IMR-90 (cell line): Measurements from ENCODE around the gene MGST2. TPM values are rescaled to one million over a fixed set of nuclear protein-coding genes. Genes with fewer than 3 reads are reported as not detected.

Source experiments
- ATAC-seq: fragments of 200-7000 bp; cut with Tn5 transposase; 2 replicates; pipeline ENCODE4 v1.9.1; 2020; ENCODE audit warnings: low read depth, mild to moderate bottlenecking, moderate library complexity
- BruUV-seq: library from RNA; stranded (reverse); fragments of 400-500 nt; replicated peaks from 2 replicates; lab custom pipeline; 2021; lab: Mats Ljungman, UMichigan
- CTCF ChIA-PET: fragments of 300-600 bp; formaldehyde crosslinking; extraction: SDS; loops from one replicate; lab custom pipeline; 2021; ENCODE audit warnings: antibody characterized with exemption; lab: Yijun Ruan, JAX
- POLR2A ChIA-PET: fragments of 300-600 bp; sonication (Branson Sonifier 250); formaldehyde crosslinking; loops from one replicate; lab custom pipeline; 2022; ENCODE audit warnings: antibody characterized with exemption; ENCODE audit not compliant: unreplicated experiment; lab: Charles Lee
- DNase-seq: peaks from one replicate; pipeline ENCODE4 v3.0.0; 2013
- H2AFZ ChIP-seq: replicated peaks from 2 replicates; pipeline ENCODE3; 2013; ENCODE audit warnings: low read length, mild to moderate bottlenecking; ENCODE audit not compliant: poor library complexity
- H2AK5ac ChIP-seq: 2 replicates; pipeline ENCODE4 v1.6.1; 2013; ENCODE audit warnings: low read depth, low read length, inconsistent platforms
- H2AK9ac ChIP-seq: replicated peaks from 2 replicates; pipeline ENCODE3; 2013; ENCODE audit warnings: mild to moderate bottlenecking, low read depth, low read length, moderate library complexity; ENCODE audit not compliant: poor library complexity
- H2BK120ac ChIP-seq: 2 replicates; pipeline ENCODE4 v1.6.1; 2013; ENCODE audit warnings: low read depth, low read length, inconsistent platforms
- H2BK15ac ChIP-seq: 3 replicates; pipeline ENCODE4 v1.6.1; 2013; ENCODE audit warnings: low read depth, low read length, inconsistent platforms
- H2BK20ac ChIP-seq: 2 replicates; pipeline ENCODE4 v1.6.1; 2013; ENCODE audit warnings: low read depth, mild to moderate bottlenecking, inconsistent platforms, low read length, moderate library complexity
- H2BK5ac ChIP-seq: 2 replicates; pipeline ENCODE4 v1.6.1; 2013; ENCODE audit warnings: mild to moderate bottlenecking, low read depth, low read length, inconsistent platforms; ENCODE audit not compliant: poor library complexity, severe bottlenecking
- H3K14ac ChIP-seq: replicated peaks from 2 replicates; pipeline ENCODE4 v1.6.1; 2013; ENCODE audit warnings: low read depth, low read length, inconsistent platforms
- H3K18ac ChIP-seq: 2 replicates; pipeline ENCODE4 v1.6.1; 2013; ENCODE audit warnings: low read depth, low read length, control low read depth
- H3K23ac ChIP-seq: 2 replicates; pipeline ENCODE4 v1.6.1; 2013; ENCODE audit warnings: low read depth, low read length, inconsistent platforms
- H3K27ac ChIP-seq: 2 replicates; pipeline ENCODE4 v1.5.1; 2013; ENCODE audit warnings: mild to moderate bottlenecking, control low read depth, low read length; ENCODE audit not compliant: insufficient read depth
- H3K27me3 ChIP-seq: 2 replicates; pipeline ENCODE4 v1.6.1; 2013; ENCODE audit warnings: low read length; ENCODE audit not compliant: control insufficient read depth, insufficient read depth
- H3K36me3 ChIP-seq: 2 replicates; pipeline ENCODE4 v1.6.1; 2013; ENCODE audit warnings: low read length, mixed read lengths; ENCODE audit not compliant: control insufficient read depth, insufficient read depth
- H3K4ac ChIP-seq: 2 replicates; pipeline ENCODE4 v1.6.1; 2013; ENCODE audit warnings: low read depth, low read length, inconsistent platforms
- H3K4me1 ChIP-seq: 2 replicates; pipeline ENCODE4 v1.6.1; 2013; ENCODE audit warnings: low read length, mixed read lengths; ENCODE audit not compliant: control insufficient read depth, insufficient read depth
- H3K4me2 ChIP-seq: 2 replicates; pipeline ENCODE4 v1.6.1; 2013; ENCODE audit warnings: low read depth, mild to moderate bottlenecking, control low read depth, low read length, moderate library complexity
- H3K4me3 ChIP-seq: 2 replicates; pipeline ENCODE4 v1.5.1; 2013; ENCODE audit warnings: low read depth, mild to moderate bottlenecking, control low read depth, low read length, moderate library complexity; ENCODE audit not compliant: insufficient read depth
- H3K56ac ChIP-seq: 2 replicates; pipeline ENCODE4 v1.6.1; 2013; ENCODE audit warnings: low read length, inconsistent platforms; ENCODE audit not compliant: insufficient read depth; ENCODE audit errors: extremely low read depth
- H3K79me1 ChIP-seq, 2 experiments: 2 replicates each; pipeline ENCODE4 v1.6.1; 2013; ENCODE audit warnings: low read length in 2 of 2, inconsistent platforms in 1 of 2, low read depth in 1 of 2
- H3K9ac ChIP-seq: 2 replicates; pipeline ENCODE4 v1.6.1; 2013; ENCODE audit warnings: low read depth, low read length, control low read depth
- H3K9me1 ChIP-seq: 2 replicates; pipeline ENCODE4 v1.6.1; 2013; ENCODE audit warnings: low read length, inconsistent platforms; ENCODE audit not compliant: insufficient read depth
- H3K9me3 ChIP-seq: 2 replicates; pipeline ENCODE4 v1.6.1; 2013; ENCODE audit warnings: low read length; ENCODE audit not compliant: control insufficient read depth, insufficient read depth
- H4K20me1 ChIP-seq: 2 replicates; pipeline ENCODE4 v1.6.1; 2013; ENCODE audit warnings: low read length, inconsistent platforms; ENCODE audit not compliant: insufficient read depth
- H4K5ac ChIP-seq: 2 replicates; pipeline ENCODE4 v1.6.1; 2013; ENCODE audit warnings: mild to moderate bottlenecking, low read depth, low read length, control low read depth
- H4K8ac ChIP-seq, 2 experiments: 2 replicates each; pipeline ENCODE4 v1.6.1; 2013; ENCODE audit warnings: low read depth in 2 of 2, low read length in 2 of 2, control low read depth in 1 of 2, inconsistent platforms in 1 of 2
- H4K91ac ChIP-seq: 2 replicates; pipeline ENCODE4 v1.6.1; 2013; ENCODE audit warnings: low read depth, low read length, inconsistent platforms; ENCODE audit not compliant: insufficient read depth
- CTCF ChIP-seq: conservative IDR thresholded peaks from 2 replicates; pipeline ENCODE4 v1.5.1; 2012; ENCODE audit warnings: mild to moderate bottlenecking, low read depth, low read length, improper control_type of control experiment
- MAFK ChIP-seq: IDR thresholded peaks from 2 replicates; pipeline ENCODE4 v1.6.1; 2012; ENCODE audit warnings: low read depth, low read length, improper control_type of control experiment
- MXI1 ChIP-seq: IDR thresholded peaks from 2 replicates; pipeline ENCODE4 v1.6.1; 2012; ENCODE audit warnings: low read depth, mild to moderate bottlenecking, low read length, moderate library complexity, borderline replicate concordance
- RAD21 ChIP-seq: IDR thresholded peaks from 2 replicates; pipeline ENCODE4 v1.6.1; 2012; ENCODE audit warnings: low read length, improper control_type of control experiment
- RCOR1 ChIP-seq: IDR thresholded peaks from 2 replicates; pipeline ENCODE4 v1.6.1; 2012; ENCODE audit warnings: mild to moderate bottlenecking, low read length, improper control_type of control experiment; ENCODE audit not compliant: insufficient replicate concordance
- SMC3 ChIP-seq: fragments of 150-350 bp; IDR thresholded peaks from 2 replicates; pipeline ENCODE4 v1.6.1; 2016; ENCODE audit warnings: low read depth, mild to moderate bottlenecking, antibody characterized with exemption, low read length, moderate library complexity
- WGBS, 2 experiments: methylation state at CpG; one replicate each; pipeline versions ENCODE4 v1.1.5 to v1.1.7; 2013; ENCODE audit warnings: missing lambda C conversion rate in 2 of 2; ENCODE audit not compliant: insufficient read length in 1 of 2; ENCODE audit errors: extremely low coverage in 2 of 2; 5-methylcytosine and 5-hydroxymethylcytosine counted together
- dilution Hi-C: fragments of 300-500 bp; cut with HindIII; formaldehyde crosslinking; loops from one replicate; pipeline ENCODE4 v1.14.3; 2018; ENCODE audit warnings: low sequenced_read_pairs; ENCODE audit not compliant: unreplicated experiment
- in situ Hi-C: fragments of 300-500 bp; cut with MboI; formaldehyde crosslinking; loops from 3 replicates; pipeline ENCODE4 v1.14.3; 2019; ENCODE audit warnings: low sequenced_read_pairs, inconsistent platforms, mixed read lengths
- intact Hi-C: fragments of 100-400 bp; cut with micrococcal nuclease; formaldehyde crosslinking; loops from 2 replicates; pipeline ENCODE4 v1.10.0; 2022
- polyA plus RNA-seq, 3 experiments: library from polyadenylated mRNA; depleted of rRNA; stranded (reverse); fragments of >200 nt; gene quantifications; 2 replicates each; pipeline ENCODE4 v1.2.3, GENCODE V29; 2012; ENCODE audit warnings: low replicate concordance in 1 of 3
- total RNA-seq: library from RNA; depleted of rRNA; stranded (reverse); fragments of >200 nt; gene quantifications from 2 replicates; pipeline ENCODE4 v1.2.3, GENCODE V29; 2012

Gene MGST2
- total and polyA plus RNA-seq, 2 of the 4 experiments (the other 2 are of a cell fraction), result 4.8 to 10.5 TPM

GRCh38 chr4:139633661-139634060 is 32.0 kb upstream of the MGST2 start:
- no peak overlapping the region for H3K23ac ChIP-seq
- H2AK9ac ChIP-seq, result no peak overlapping the region
- H4K91ac ChIP-seq, result no peak overlapping the region
- peaks cover 34% of the 10 kb centered on the region for H3K27me3 ChIP-seq
- intact Hi-C loops, result no loop called here
- no peaks in the 10 kb centered on the region for H3K9me1 ChIP-seq
- TF ChIP-seq RCOR1, result no peak
- TF ChIP-seq CTCF, result peak; percentile 60
- no peak for TF ChIP-seq MAFK
- TF ChIP-seq SMC3, result peak; percentile 36
- peak; percentile 72 for TF ChIP-seq RAD21
- TF ChIP-seq MXI1, result no peak
- H3K79me1 ChIP-seq, result no peaks in the 10 kb centered on the region
- in situ Hi-C loops, result no loop called here
- no peak overlapping the region for H2AFZ ChIP-seq
- H2BK120ac ChIP-seq, result no peak overlapping the region
- 20% methylated on average over 9 of the region's 11 CpGs; no CpG with 5 or more reads in 1 of the 2 experiments for WGBS, 2 experiments
- no peaks in the 10 kb centered on the region for H3K4me1 ChIP-seq
- no peaks in the 10 kb centered on the region for H3K36me3 ChIP-seq
- no peak overlapping the region for H4K8ac ChIP-seq
- H2BK15ac ChIP-seq, result no peak overlapping the region
- H3K27ac ChIP-seq, result no peak overlapping the region
- 0 out of 2 replicates have a peak, but pooled peaks cover 2% of the 10 kb centered on the region for H4K20me1 ChIP-seq
- H2BK5ac ChIP-seq, result no peak overlapping the region
- H2AK5ac ChIP-seq, result no peak overlapping the region
- peaks cover 2% of the 10 kb centered on the region; the same call in 1 of the 2 replicates for H3K9me3 ChIP-seq
- peak; percentile 20 for DNase-seq
- ChIA-PET CTCF (interaction anchor here (1.0 to 1.7 kb wide), 3 partner anchors 12 to 23 kb away, joined by 3 to 5 read pairs (median 3); no protein-coding TSS in a partner anchor), POLR2A (no interaction called here)
- BruUV-seq, result no TSS peak
- H3K4ac ChIP-seq, result no peak overlapping the region
- peak; percentile 79 for ATAC-seq
- dilution Hi-C loops, result no loop called here
- H3K9ac ChIP-seq, result no peak overlapping the region
- H3K4me2 ChIP-seq, result no peak overlapping the region
- H3K56ac ChIP-seq, result no peak overlapping the region
- H3K4me3 ChIP-seq, result no peak overlapping the region
- H2BK20ac ChIP-seq, result no peak overlapping the region
- H4K5ac ChIP-seq, result no peak overlapping the region
- no peak overlapping the region for H3K14ac ChIP-seq
- no peak overlapping the region for H3K18ac ChIP-seq
